Spleen (tissue), 11 donors: ENCODE data around the gene NRG3. TPM values are rescaled to one million over a fixed set of nuclear protein-coding genes. Genes with fewer than 3 reads are reported as not detected.

Experiments
- DNase-seq: peaks from one replicate; pipeline ENCODE4 v3.0.0-alpha.2; 2020
- H3K27ac ChIP-seq, 8 donors: fragments of 200-600 bp; sonication (generic) in 7 of 8; 1 replicate in 4 of 8; 2 replicates in 4 of 8; pipeline versions ENCODE4 v1.5.0 to v1.8.0; 2016 to 2021; ENCODE audit warnings: inconsistent platforms in 4 of 8, mild to moderate bottlenecking in 4 of 8, moderate library complexity in 1 of 8
- H3K27me3 ChIP-seq, 7 donors: fragments of 200-600 bp; sonication (generic) in 6 of 7; replicated peaks in 1 of 7; 1 replicate in 4 of 7; 2 replicates in 3 of 7; pipeline versions ENCODE4 v1.5.0 to v1.8.0; 2016 to 2021; ENCODE audit warnings: inconsistent platforms in 3 of 7, mild to moderate bottlenecking in 1 of 7
- H3K36me3 ChIP-seq, 6 donors: fragments of 200-600 bp; sonication (generic) in 5 of 6; 1 replicate in 4 of 6; 2 replicates in 2 of 6; pipeline versions ENCODE4 v1.5.0 to v1.8.0; 2016 to 2021; ENCODE audit warnings: inconsistent platforms in 2 of 6
- H3K4me1 ChIP-seq, 6 donors: fragments of 200-600 bp; sonication (generic) in 5 of 6; 1 replicate in 3 of 6; 2 replicates in 3 of 6; pipeline versions ENCODE4 v1.5.0 to v1.8.0; 2016 to 2021; ENCODE audit warnings: inconsistent platforms in 3 of 6
- H3K4me3 ChIP-seq, 8 donors: fragments of 200-600 bp; sonication (generic) in 7 of 8; 1 replicate in 4 of 8; 2 replicates in 4 of 8; pipeline versions ENCODE4 v1.5.0 to v1.8.0; 2016 to 2021; ENCODE audit warnings: inconsistent platforms in 4 of 8, mild to moderate bottlenecking in 4 of 8, moderate library complexity in 2 of 8
- H3K9me3 ChIP-seq, 8 donors: fragments of 200-600 bp; sonication (generic) in 7 of 8; 1 replicate in 4 of 8; 2 replicates in 4 of 8; pipeline versions ENCODE4 v1.5.0 to v1.8.0; 2016 to 2021; ENCODE audit warnings: inconsistent platforms in 4 of 8
- POLR2A ChIP-seq, 3 donors: fragments of 450-650 bp; IDR thresholded peaks; one replicate each; pipeline ENCODE4 v1.5.1; 2017; ENCODE audit warnings: antibody characterized with exemption in 3 of 3, mild to moderate bottlenecking in 1 of 3
- POLR2AphosphoS5 ChIP-seq, 3 donors: sonication (generic); formaldehyde crosslinking; IDR thresholded peaks; one replicate each; pipeline ENCODE4 v1.5.1; 2017; ENCODE audit warnings: antibody characterized with exemption in 3 of 3
- WGBS, 5 donors: extraction: QIAGEN DNeasy Blood & Tissue Kit in 3 of 5; methylation state at CpG; one replicate each; pipeline versions ENCODE4 v1.1.5 to v1.1.7; 2013 to 2018; 5-methylcytosine and 5-hydroxymethylcytosine counted together
- intact Hi-C: fragments of 100-400 bp; cut with DNase I; formaldehyde crosslinking; loops from one replicate; pipeline ENCODE4 v1.15.0; 2023; ENCODE audit warnings: low total_unique reads
- polyA plus RNA-seq, 3 donors: library from polyadenylated mRNA; stranded (reverse); fragments of 200-250 nt; gene quantifications; one replicate each; pipeline ENCODE4 v1.2.1, GENCODE V29; 2013
- total RNA-seq, 7 donors: library from RNA; depleted of rRNA in 3 of 7; stranded (reverse); fragments of >200 nt in 3 of 7; fragmentation: NEBNext Ultra II Directional in 4 of 7; extraction: Animal tissue kit (Norgen Biotek cat#: 25700) in 4 of 7; gene quantifications; one replicate each; pipeline versions ENCODE4 v1.1.0 to v1.2.1, GENCODE V29; 2016 to 2021
- TF ChIP-seq, protein P1 (sequence below), 11 experiments: fragments of 200-600 bp in 7 of 11; fragments of 450-650 bp in 4 of 11; sonication (generic) in 4 of 11; IDR thresholded peaks in 8 of 11; conservative IDR thresholded peaks in 3 of 11; 1 replicate in 7 of 11; 2 replicates in 4 of 11; pipeline versions ENCODE4 v1.4.0 to v1.8.0; 2016 to 2021; ENCODE audit warnings: antibody characterized with exemption in 11 of 11, inconsistent platforms in 4 of 11, mild to moderate bottlenecking in 1 of 11
- donor health status: healthy with polysubstance abuse.
- donor health status: DM: no; HTN: no; CAD: no; lungs with moderate emphysema.
- donor health status: DM: no; HTN: no; CAD: no.
- donor health status: Bipolar disorder and iron deficiency.
- donor health status: healthy.
- donor health status: DM: no; HTN: no; CAD: no.
- donor health status: DM: yes; HTN: yes; CAD: no.

Gene NRG3
- total and polyA plus RNA-seq, 10 donors: 0.10 to 0.22 (median 0.21) TPM; not detected in 7

- 18 to 37% (median 23%) methylated on average over 1 of the region's 1 CpG for WGBS, 5 donors
- H3K9me3 ChIP-seq: no peaks in the 10 kb centered on the region
- DNase-seq: no peak
- no peaks in the 10 kb centered on the region for H3K36me3 ChIP-seq
- H3K4me3 ChIP-seq: no peak overlapping the region
- intact Hi-C loops: no loop called here
- no peaks in the 10 kb centered on the region for H3K27me3 ChIP-seq
- TF ChIP-seq POLR2A (IDR thresholded peaks at IDR 0.05): no peak
- TF ChIP-seq, protein P1, sequence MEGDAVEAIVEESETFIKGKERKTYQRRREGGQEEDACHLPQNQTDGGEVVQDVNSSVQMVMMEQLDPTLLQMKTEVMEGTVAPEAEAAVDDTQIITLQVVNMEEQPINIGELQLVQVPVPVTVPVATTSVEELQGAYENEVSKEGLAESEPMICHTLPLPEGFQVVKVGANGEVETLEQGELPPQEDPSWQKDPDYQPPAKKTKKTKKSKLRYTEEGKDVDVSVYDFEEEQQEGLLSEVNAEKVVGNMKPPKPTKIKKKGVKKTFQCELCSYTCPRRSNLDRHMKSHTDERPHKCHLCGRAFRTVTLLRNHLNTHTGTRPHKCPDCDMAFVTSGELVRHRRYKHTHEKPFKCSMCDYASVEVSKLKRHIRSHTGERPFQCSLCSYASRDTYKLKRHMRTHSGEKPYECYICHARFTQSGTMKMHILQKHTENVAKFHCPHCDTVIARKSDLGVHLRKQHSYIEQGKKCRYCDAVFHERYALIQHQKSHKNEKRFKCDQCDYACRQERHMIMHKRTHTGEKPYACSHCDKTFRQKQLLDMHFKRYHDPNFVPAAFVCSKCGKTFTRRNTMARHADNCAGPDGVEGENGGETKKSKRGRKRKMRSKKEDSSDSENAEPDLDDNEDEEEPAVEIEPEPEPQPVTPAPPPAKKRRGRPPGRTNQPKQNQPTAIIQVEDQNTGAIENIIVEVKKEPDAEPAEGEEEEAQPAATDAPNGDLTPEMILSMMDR (IDR thresholded peaks at IDR 0.05 in 8 of 11, conservative IDR thresholded peaks at IDR 0.05 in 3 of 11): no peak
- no peak for TF ChIP-seq POLR2AphosphoS5 (IDR thresholded peaks at IDR 0.05)
- no peaks in the 10 kb centered on the region for H3K4me1 ChIP-seq
- H3K27ac ChIP-seq: no peak overlapping the region
Measured at GRCh38 chr10:82452676-82453075, 577.7 kb downstream of the NRG3 start.

- H3K4me1 ChIP-seq: no peaks in the 10 kb centered on the region
- WGBS, 5 donors: 78 to 90% (median 80%) methylated on average over 2 of the region's 2 CpGs
- intact Hi-C loops: no loop called here
Measured at GRCh38 chr10:82453678-82454293, 578.8 kb downstream of the NRG3 start.

GRCh38 chr10:82462910-82463551 lies 588.0 kb downstream of the NRG3 start:
- intact Hi-C loops: no loop called here
- WGBS, 5 donors: 65 to 79% (median 69%) methylated on average over 4 of the region's 4 CpGs
- no peaks in the 10 kb centered on the region for H3K4me1 ChIP-seq
- DNase-seq: no peak
- H3K27ac ChIP-seq: no peak overlapping the region
- H3K4me3 ChIP-seq: no peak overlapping the region
- H3K9me3 ChIP-seq: peaks cover 0 to 4% (median 0%) of the 10 kb centered on the region in 8 donors
- no peaks in the 10 kb centered on the region for H3K27me3 ChIP-seq
- no peaks in the 10 kb centered on the region for H3K36me3 ChIP-seq
- TF ChIP-seq, protein P1 (IDR thresholded peaks at IDR 0.05 in 8 of 11, conservative IDR thresholded peaks at IDR 0.05 in 3 of 11): no peak
- TF ChIP-seq POLR2AphosphoS5 (IDR thresholded peaks at IDR 0.05): no peak
- TF ChIP-seq POLR2A (IDR thresholded peaks at IDR 0.05): no peak

More at GRCh38 chr10:82453678-82454293, 578.8 kb downstream of the NRG3 start:
- no peak for TF ChIP-seq POLR2A (IDR thresholded peaks at IDR 0.05)
- no peak for TF ChIP-seq POLR2AphosphoS5 (IDR thresholded peaks at IDR 0.05)
- TF ChIP-seq, protein P1 (IDR thresholded peaks at IDR 0.05 in 8 of 11, conservative IDR thresholded peaks at IDR 0.05 in 3 of 11): no peak
- DNase-seq: no peak
- no peak overlapping the region for H3K4me3 ChIP-seq
- no peaks in the 10 kb centered on the region for H3K36me3 ChIP-seq
- no peaks in the 10 kb centered on the region for H3K27me3 ChIP-seq
- no peaks in the 10 kb centered on the region for H3K9me3 ChIP-seq
- H3K27ac ChIP-seq: no peak overlapping the region

DNA sequence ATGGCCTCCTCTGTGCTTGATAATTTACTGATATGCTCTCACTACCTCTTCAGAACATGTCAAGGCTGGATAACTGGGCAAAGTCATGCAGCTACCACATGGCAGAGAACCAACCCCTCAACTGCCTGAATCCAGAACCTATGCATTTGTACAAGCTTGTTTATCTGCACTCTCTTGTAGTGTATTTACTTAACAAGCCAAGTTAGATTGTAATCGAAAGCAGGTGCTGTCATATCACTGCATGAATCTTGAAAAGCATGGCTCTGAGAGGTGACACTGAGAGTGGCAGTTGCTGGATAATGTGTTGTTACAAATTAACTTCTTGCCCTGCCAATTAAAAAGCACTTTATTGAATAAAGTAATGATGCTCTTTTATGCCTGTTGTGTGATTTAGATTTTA lies 588.6 kb downstream of the NRG3 start:
- no peak for DNase-seq
- H3K36me3 ChIP-seq: no peaks in the 10 kb centered on the region
- no peaks in the 10 kb centered on the region for H3K4me1 ChIP-seq
- H3K9me3 ChIP-seq: peaks cover 0 to 4% (median 0%) of the 10 kb centered on the region in 8 donors
- H3K4me3 ChIP-seq: no peak overlapping the region
- H3K27ac ChIP-seq: no peak overlapping the region
- TF ChIP-seq POLR2AphosphoS5 (IDR thresholded peaks at IDR 0.05) (no peak), POLR2A (IDR thresholded peaks at IDR 0.05) (no peak)
- TF ChIP-seq, protein P1 (IDR thresholded peaks at IDR 0.05 in 8 of 11, conservative IDR thresholded peaks at IDR 0.05 in 3 of 11): no peak
- intact Hi-C loops: no loop called here
- 80 to 94% (median 85%) methylated on average over 1 of the region's 1 CpG for WGBS, 5 donors
- no peaks in the 10 kb centered on the region for H3K27me3 ChIP-seq
